ENCODE results near the gene WBP1L. TPM values are rescaled to one million over a fixed set of nuclear protein-coding genes. Genes with fewer than 3 reads are reported as not detected.

The WBP1L gene
- total RNA-seq, 1 donor from 2014 or later = 15.5 TPM

Small RNA genes within 50 kb of the gene (small RNA-seq; reads per million reads assigned to genes)
- gene RNU6-1231P = not detected

Other genes with a start within 250 kb of the WBP1L start
- gene ACTR1A, start 241.2 kb upstream of the WBP1L start, total RNA-seq = 238 TPM
- gene SUFU, start 240.0 kb upstream of the WBP1L start, total RNA-seq = 2.9 TPM
- gene TRIM8, start 99.5 kb upstream of the WBP1L start, total RNA-seq = 30.2 TPM
- 32.2 TPM for gene ARL3, start 29.6 kb upstream of the WBP1L start, total RNA-seq
- 4.1 TPM for gene SFXN2, start 29.3 kb upstream of the WBP1L start, total RNA-seq
- not detected for gene CYP17A1, start 93.5 kb downstream of the WBP1L start, total RNA-seq
- gene BORCS7, start 110.3 kb downstream of the WBP1L start, total RNA-seq = 31.0 TPM
- 13.5 TPM for gene AS3MT, start 125.5 kb downstream of the WBP1L start, total RNA-seq
- 5.7 TPM for gene CNNM2, start 174.3 kb downstream of the WBP1L start, total RNA-seq

Data from frontal cortex (tissue), 1 donor.